Fibroblast of lung (primary cell): ENCODE results near the gene GPATCH1. TPM values are rescaled to one million over a fixed set of nuclear protein-coding genes. Genes with fewer than 3 reads are reported as not detected.

Experiments used
- DNase-seq, 2 donors: peaks; one replicate each; pipeline versions ENCODE4 v3.0.0 to v3.0.0-alpha.2; 2010; ENCODE audit warnings: low read depth in 2 of 2
- H2AFZ ChIP-seq: 2 replicates; pipeline ENCODE4 v1.5.1; 2012; ENCODE audit warnings: low read length, control low read depth, inconsistent platforms
- H3K27ac ChIP-seq: 2 replicates; pipeline ENCODE4 v1.5.1; 2011; ENCODE audit warnings: low read length, control low read depth; ENCODE audit not compliant: insufficient read depth
- H3K27me3 ChIP-seq: 2 replicates; pipeline ENCODE4 v1.5.1; 2011; ENCODE audit warnings: mild to moderate bottlenecking, low read length; ENCODE audit not compliant: control insufficient read depth, insufficient read depth
- H3K36me3 ChIP-seq: 2 replicates; pipeline ENCODE4 v1.5.1; 2011; ENCODE audit warnings: low read length; ENCODE audit not compliant: control insufficient read depth, insufficient read depth
- H3K4me1 ChIP-seq: 2 replicates; pipeline ENCODE4 v1.5.1; 2011; ENCODE audit warnings: low read length; ENCODE audit not compliant: control insufficient read depth, insufficient read depth; ENCODE audit errors: extremely low read depth
- H3K4me2 ChIP-seq: 2 replicates; pipeline ENCODE4 v1.5.1; 2011; ENCODE audit warnings: low read length, control low read depth; ENCODE audit not compliant: insufficient read depth; ENCODE audit errors: extremely low read depth
- H3K4me3 ChIP-seq, 4 experiments: fragments of 200-600 bp in 1 of 4; sonication (generic) in 1 of 4; replicated peaks in 1 of 4; 2 replicates each; pipeline ENCODE4 v1.5.1; 2011 to 2016; ENCODE audit warnings: low read length in 4 of 4, low read depth in 3 of 4, mild to moderate bottlenecking in 3 of 4, control low read depth in 2 of 4, inconsistent platforms in 1 of 4, mixed read lengths in 1 of 4; ENCODE audit not compliant: insufficient read depth in 1 of 4; ENCODE audit errors: control extremely low read depth in 1 of 4
- H3K79me2 ChIP-seq: 2 replicates; pipeline ENCODE4 v1.5.1; 2012; ENCODE audit warnings: mild to moderate bottlenecking, low read length, inconsistent platforms; ENCODE audit not compliant: control insufficient read depth, insufficient read depth
- H3K9ac ChIP-seq: 2 replicates; pipeline ENCODE4 v1.5.1; 2011; ENCODE audit warnings: mild to moderate bottlenecking, low read length, control low read depth; ENCODE audit not compliant: insufficient read depth
- H3K9me3 ChIP-seq: 2 replicates; pipeline ENCODE4 v1.5.1; 2012; ENCODE audit warnings: low read depth, low read length; ENCODE audit not compliant: control insufficient read depth, insufficient read depth
- H4K20me1 ChIP-seq: 2 replicates; pipeline ENCODE4 v1.5.1; 2011; ENCODE audit warnings: low read length; ENCODE audit not compliant: control insufficient read depth, insufficient read depth; ENCODE audit errors: extremely low read depth
- EZH2 ChIP-seq: IDR thresholded peaks from 2 replicates; pipeline ENCODE4 v1.5.1; 2012; ENCODE audit warnings: low read length, control low read depth, mild to moderate bottlenecking; ENCODE audit errors: missing control alignments
- polyA plus RNA-seq, 2 donors: library from polyadenylated mRNA; depleted of rRNA in 1 of 2; stranded (reverse) in 1 of 2; unstranded in 1 of 2; fragments of >200 nt; gene quantifications; 2 replicates each; pipeline ENCODE4 v1.2.1, GENCODE V29; 2011 to 2012; ENCODE audit warnings: missing spikeins in 1 of 2
- total RNA-seq: library from RNA; depleted of rRNA; stranded (reverse); fragments of >200 nt; gene quantifications from 2 replicates; pipeline ENCODE4 v1.2.1, GENCODE V29; 2014
- TF ChIP-seq, protein P1 (sequence below), 2 donors: IDR thresholded peaks in 1 of 2; conservative IDR thresholded peaks in 1 of 2; 1 replicate in 1 of 2; 2 replicates in 1 of 2; pipeline ENCODE4 v1.5.1; 2011 to 2012; ENCODE audit warnings: low read length in 2 of 2, control low read depth in 1 of 2, inconsistent platforms in 1 of 2, low read depth in 1 of 2, mild to moderate bottlenecking in 1 of 2

GPATCH1 gene
- total and polyA plus RNA-seq, 2 donors (not counting 1 experiment from before 2014, with no cell fraction given) = 5.6 to 6.3 TPM

DNA sequence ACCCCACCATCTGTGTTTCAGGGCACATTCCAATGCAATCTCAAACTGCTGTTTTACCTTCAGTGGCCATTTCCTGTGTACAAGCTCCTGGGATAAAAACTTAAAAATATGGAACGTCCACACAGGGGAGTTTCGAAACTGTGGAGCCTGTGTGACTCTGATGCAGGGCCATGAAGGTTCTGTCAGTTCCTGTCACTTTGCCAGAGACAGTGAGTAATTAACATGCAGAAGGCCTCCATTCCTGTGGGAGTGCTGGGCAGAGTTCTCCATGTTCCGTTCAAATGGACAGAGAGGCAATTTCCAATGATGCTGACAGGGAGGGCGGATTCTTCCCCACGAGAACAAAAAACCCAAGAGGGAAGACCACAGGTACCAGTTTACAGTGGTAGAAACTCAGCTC is 75.4 kb downstream of the GPATCH1 start:
- no peak overlapping the region for H2AFZ ChIP-seq
- DNase-seq = peak; percentile 26 to 33

DNA sequence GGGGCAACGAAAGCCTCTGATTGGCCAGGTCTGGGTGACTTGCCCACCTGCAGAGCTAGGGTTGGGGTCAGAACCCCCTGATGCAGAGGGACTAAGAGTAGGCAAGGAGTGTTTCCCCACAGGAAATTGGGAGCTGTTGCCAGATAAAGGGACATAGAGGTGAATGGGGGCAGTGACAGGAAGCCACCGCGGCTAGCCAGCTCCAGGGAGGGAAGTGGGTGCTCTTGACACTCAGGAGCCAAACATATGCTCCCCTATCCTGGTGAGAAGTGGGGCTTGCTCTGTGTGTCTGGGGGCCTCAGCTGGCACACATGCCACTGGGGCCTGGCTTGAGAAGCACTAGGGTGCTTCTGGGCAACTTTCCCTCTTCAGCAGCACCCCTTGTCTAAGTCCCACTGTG is 76.9 kb downstream of the GPATCH1 start:
- H3K9me3 ChIP-seq = no peaks in the 10 kb centered on the region
- H3K4me3 ChIP-seq = no peak overlapping the region
- TF ChIP-seq EZH2 = no peak
- H3K4me1 ChIP-seq = no peaks in the 10 kb centered on the region
- no peak overlapping the region for H3K9ac ChIP-seq
- no peak overlapping the region for H3K4me2 ChIP-seq
- H3K36me3 ChIP-seq = no peaks in the 10 kb centered on the region
- H3K27ac ChIP-seq = no peak overlapping the region
- DNase-seq = no peak
- no peaks in the 10 kb centered on the region for H4K20me1 ChIP-seq
- H2AFZ ChIP-seq = no peak overlapping the region
- H3K79me2 ChIP-seq = no peaks in the 10 kb centered on the region
- no peaks in the 10 kb centered on the region for H3K27me3 ChIP-seq

More for the DNA sequence above, 75.4 kb downstream of the GPATCH1 start:
- Histone ChIP-seq H3K27me3 (no peaks in the 10 kb centered on the region), H3K9ac (no peak overlapping the region), H3K4me1 (no peaks in the 10 kb centered on the region), H3K4me2 (no peak overlapping the region), H3K4me3 (no peak overlapping the region), H4K20me1 (no peaks in the 10 kb centered on the region), H3K27ac (no peak overlapping the region), H3K36me3 (no peaks in the 10 kb centered on the region), H3K9me3 (no peaks in the 10 kb centered on the region), H3K79me2 (no peaks in the 10 kb centered on the region)
- no peak for TF ChIP-seq EZH2
- TF ChIP-seq, protein P1, sequence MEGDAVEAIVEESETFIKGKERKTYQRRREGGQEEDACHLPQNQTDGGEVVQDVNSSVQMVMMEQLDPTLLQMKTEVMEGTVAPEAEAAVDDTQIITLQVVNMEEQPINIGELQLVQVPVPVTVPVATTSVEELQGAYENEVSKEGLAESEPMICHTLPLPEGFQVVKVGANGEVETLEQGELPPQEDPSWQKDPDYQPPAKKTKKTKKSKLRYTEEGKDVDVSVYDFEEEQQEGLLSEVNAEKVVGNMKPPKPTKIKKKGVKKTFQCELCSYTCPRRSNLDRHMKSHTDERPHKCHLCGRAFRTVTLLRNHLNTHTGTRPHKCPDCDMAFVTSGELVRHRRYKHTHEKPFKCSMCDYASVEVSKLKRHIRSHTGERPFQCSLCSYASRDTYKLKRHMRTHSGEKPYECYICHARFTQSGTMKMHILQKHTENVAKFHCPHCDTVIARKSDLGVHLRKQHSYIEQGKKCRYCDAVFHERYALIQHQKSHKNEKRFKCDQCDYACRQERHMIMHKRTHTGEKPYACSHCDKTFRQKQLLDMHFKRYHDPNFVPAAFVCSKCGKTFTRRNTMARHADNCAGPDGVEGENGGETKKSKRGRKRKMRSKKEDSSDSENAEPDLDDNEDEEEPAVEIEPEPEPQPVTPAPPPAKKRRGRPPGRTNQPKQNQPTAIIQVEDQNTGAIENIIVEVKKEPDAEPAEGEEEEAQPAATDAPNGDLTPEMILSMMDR (conservative IDR thresholded peaks at IDR 0.05 in 1 of 2, IDR thresholded peaks at IDR 0.05 in 1 of 2; ENCODE audit: low read depth in 1 of 2, low read length in 2 of 2) = no peak

GRCh38 chr19:33158365-33158764 is 77.4 kb downstream of the GPATCH1 start:
- Histone ChIP-seq H3K27me3 (no peaks in the 10 kb centered on the region), H3K4me2 (no peak overlapping the region), H3K27ac (no peak overlapping the region), H3K9ac (no peak overlapping the region), H3K4me3 (no peak overlapping the region), H4K20me1 (no peaks in the 10 kb centered on the region), H3K9me3 (no peaks in the 10 kb centered on the region), H3K4me1 (no peaks in the 10 kb centered on the region), H2AFZ (no peak overlapping the region), H3K36me3 (no peaks in the 10 kb centered on the region), H3K79me2 (no peaks in the 10 kb centered on the region)
- TF ChIP-seq, protein P1 (conservative IDR thresholded peaks at IDR 0.05 in 1 of 2, IDR thresholded peaks at IDR 0.05 in 1 of 2; ENCODE audit: low read depth in 1 of 2, low read length in 2 of 2) = no peak
- no peak for TF ChIP-seq EZH2
- no peak for DNase-seq
